Activated CD8-positive, alpha-beta T cell treated with anti-CD3 and anti-CD28 coated beads for 36 hours (primary cell): ENCODE measurements around the gene DTNA. TPM values are rescaled to one million over a fixed set of nuclear protein-coding genes. Genes with fewer than 3 reads are reported as not detected.

ENCODE experiments used
- ATAC-seq: fragments of 200-7000 bp; cut with Tn5 transposase; one replicate; pipeline ENCODE4 v1.10.0; 2021; ENCODE audit warnings: mild to moderate bottlenecking, moderate library complexity
- CTCF ChIA-PET: fragments of 350-600 bp; sonication (Branson Sonifier 250); formaldehyde crosslinking; loops from one replicate; lab custom pipeline; 2021; ENCODE audit warnings: antibody characterized with exemption; lab: Charles Lee
- POLR2A ChIA-PET: fragments of 350-600 bp; sonication (Branson Sonifier 250); formaldehyde crosslinking; loops from one replicate; lab custom pipeline; 2021; ENCODE audit warnings: antibody characterized with exemption; lab: Charles Lee
- DNase-seq: peaks from one replicate; pipeline ENCODE4 v3.0.0-alpha.2; 2020
- H3K27ac Mint-ChIP-seq: one replicate; pipeline ENCODE4 v1.8.0; 2021; ENCODE audit warnings: mild to moderate bottlenecking, mixed read lengths
- H3K27me3 Mint-ChIP-seq: one replicate; pipeline ENCODE4 v1.8.0; 2021; ENCODE audit warnings: mixed read lengths
- H3K36me3 Mint-ChIP-seq: one replicate; pipeline ENCODE4 v1.8.0; 2021; ENCODE audit warnings: low read depth, mixed read lengths
- H3K4me1 Mint-ChIP-seq: one replicate; pipeline ENCODE4 v1.8.0; 2021; ENCODE audit warnings: low read depth, mixed read lengths
- H3K4me3 Mint-ChIP-seq: one replicate; pipeline ENCODE4 v1.8.0; 2021; ENCODE audit warnings: mild to moderate bottlenecking, moderate library complexity, mixed read lengths
- H3K9me3 Mint-ChIP-seq: one replicate; pipeline ENCODE4 v1.8.0; 2021; ENCODE audit warnings: mixed read lengths
- CTCF ChIP-seq: fragments of 200-600 bp; IDR thresholded peaks from one replicate; pipeline ENCODE4 v1.8.0; 2022; ENCODE audit warnings: antibody characterized with exemption, mild to moderate bottlenecking
- intact Hi-C: fragments of 100-400 bp; cut with micrococcal nuclease; formaldehyde crosslinking; loops from one replicate; pipeline ENCODE4 v1.10.0; 2022
- total RNA-seq, 2 experiments: library from RNA; stranded (reverse); gene quantifications; one replicate each; pipeline ENCODE4 v1.2.3, GENCODE V29; 2021

DTNA gene
- total RNA-seq, 2 experiments from 2014 or later, result 0.40 to 0.41 TPM

DNA sequence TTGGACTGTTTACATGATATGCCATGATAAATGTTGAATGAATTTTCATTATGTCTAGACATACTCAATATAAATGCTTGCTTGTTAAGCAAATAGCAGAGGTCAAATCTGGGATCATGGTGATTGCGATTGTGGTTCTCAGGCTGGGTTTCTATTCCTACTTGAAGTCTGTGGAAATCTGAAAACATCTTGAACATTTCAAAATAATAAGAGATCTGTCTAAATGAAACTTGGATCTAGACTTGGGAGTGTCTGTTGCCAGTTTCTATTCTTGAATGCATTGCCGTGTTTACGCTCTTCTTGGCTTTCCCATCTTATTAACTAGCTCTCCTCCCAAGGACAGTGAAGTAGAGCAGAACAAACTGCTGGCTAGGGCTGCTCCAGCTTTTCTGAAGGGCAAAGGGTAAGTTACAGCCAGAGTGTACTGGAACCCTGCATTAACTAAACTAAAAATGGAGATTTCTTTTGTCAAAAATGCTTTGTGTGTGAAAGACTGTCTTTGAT is 127.7 kb downstream of the DTNA start:
- Mint-ChIP-seq H3K36me3 (no peaks in the 10 kb centered on the region), H3K4me1 (peaks cover 12% of the 10 kb centered on the region), H3K9me3 (no peaks in the 10 kb centered on the region), H3K27ac (no peak overlapping the region), H3K27me3 (peaks cover 7% of the 10 kb centered on the region), H3K4me3 (no peak overlapping the region)
- no peak for ATAC-seq
- ChIA-PET POLR2A (no interaction called here), CTCF (interaction anchor here (1.0 to 1.1 kb wide), 2 partner anchors 9 kb away, joined by 3 read pairs; no protein-coding TSS in a partner anchor)
- intact Hi-C loops, result no loop called here
- no peak for TF ChIP-seq CTCF
- DNase-seq, result no peak

- H3K36me3 Mint-ChIP-seq, result no peaks in the 10 kb centered on the region
- POLR2A ChIA-PET, result no interaction called here
- CTCF ChIA-PET, result interaction anchor here (1.0 kb wide), 1 partner anchor 9 kb away, joined by 3 read pairs; no protein-coding TSS in a partner anchor
- ATAC-seq, result no peak
- peaks cover 7% of the 10 kb centered on the region for H3K27me3 Mint-ChIP-seq
- H3K9me3 Mint-ChIP-seq, result no peaks in the 10 kb centered on the region
- intact Hi-C loops, result no loop called here
- H3K4me1 Mint-ChIP-seq, result peaks cover 12% of the 10 kb centered on the region
- H3K27ac Mint-ChIP-seq, result no peak overlapping the region
- H3K4me3 Mint-ChIP-seq, result no peak overlapping the region
- TF ChIP-seq CTCF, result no peak
- no peak for DNase-seq
These were observed 128.6 kb downstream of the DTNA start for GRCh38 chr18:34838669-34839068.

- intact Hi-C loops, result no loop called here
These were observed 130.2 kb downstream of the DTNA start for GRCh38 chr18:34840256-34840826.

GRCh38 chr18:34841891-34842290 is 131.8 kb downstream of the DTNA start:
- H3K27me3 Mint-ChIP-seq, result peaks cover 13% of the 10 kb centered on the region
- intact Hi-C loops, result no loop called here
- DNase-seq (no peak), ATAC-seq (no peak)
- H3K9me3 Mint-ChIP-seq, result peaks cover 1% of the 10 kb centered on the region
- no peak overlapping the region for H3K4me3 Mint-ChIP-seq
- no peaks in the 10 kb centered on the region for H3K4me1 Mint-ChIP-seq
- CTCF ChIA-PET, result interaction anchor here (0.9 to 1.3 kb wide), 4 partner anchors 8 to 56 kb away, joined by 3 to 4 read pairs (median 4); no protein-coding TSS in a partner anchor
- H3K36me3 Mint-ChIP-seq, result no peaks in the 10 kb centered on the region
- H3K27ac Mint-ChIP-seq, result no peak overlapping the region
- POLR2A ChIA-PET, result interaction anchor here (1.4 kb wide), 1 partner anchor 10 kb away, joined by 6 read pairs; no protein-coding TSS in a partner anchor
- TF ChIP-seq CTCF, result no peak

More at GRCh38 chr18:34840256-34840826, 130.2 kb downstream of the DTNA start:
- DNase-seq (no peak), ATAC-seq (no peak)
- peaks cover 1% of the 10 kb centered on the region for H3K9me3 Mint-ChIP-seq
- no peak overlapping the region for H3K27ac Mint-ChIP-seq
- ChIA-PET POLR2A (interaction anchor here (0.6 kb wide), 1 partner anchor 313 kb away, joined by 3 read pairs; no protein-coding TSS in a partner anchor), CTCF (interaction anchor here (0.8 to 1.0 kb wide), 4 partner anchors 9 to 12 kb away, joined by 3 to 4 read pairs (median 4); no protein-coding TSS in a partner anchor)
- H3K36me3 Mint-ChIP-seq, result no peaks in the 10 kb centered on the region
- no peak overlapping the region for H3K4me3 Mint-ChIP-seq
- peaks cover 11% of the 10 kb centered on the region for H3K27me3 Mint-ChIP-seq
- no peak for TF ChIP-seq CTCF
- H3K4me1 Mint-ChIP-seq, result peaks cover 7% of the 10 kb centered on the region

GRCh38 chr18:34844072-34844471 is 134.0 kb downstream of the DTNA start:
- ChIA-PET CTCF (no interaction called here), POLR2A (no interaction called here)
- ATAC-seq (no peak), DNase-seq (no peak)
- H3K36me3 Mint-ChIP-seq, result no peaks in the 10 kb centered on the region
- H3K27ac Mint-ChIP-seq, result no peak overlapping the region
- H3K4me1 Mint-ChIP-seq, result no peaks in the 10 kb centered on the region
- H3K9me3 Mint-ChIP-seq, result peaks cover 1% of the 10 kb centered on the region
- no peak overlapping the region for H3K4me3 Mint-ChIP-seq
- H3K27me3 Mint-ChIP-seq, result peaks cover 14% of the 10 kb centered on the region
- no peak for TF ChIP-seq CTCF
- intact Hi-C loops, result no loop called here
